BLaER1 treated with 17β-estradiol and CSF1 and Interleukin-3, amounts not matched to agents 10 nM and 100 nM (cell line): ENCODE measurements around the gene FBXO9.

ENCODE experiments used
- H3K27ac ChIP-seq, 11 experiments: shearing (Covaris generic); formaldehyde crosslinking; 2 replicates each; pipeline ENCODE4 v1.8.1; 2022
- H3K27me3 ChIP-seq, 11 experiments: shearing (Covaris generic); formaldehyde crosslinking; 2 replicates each; pipeline ENCODE4 v1.8.1; 2022
- H3K36me3 ChIP-seq, 11 experiments: shearing (Covaris generic); formaldehyde crosslinking; 2 replicates each; pipeline ENCODE4 v1.8.1; 2022
- H3K4me1 ChIP-seq, 10 experiments: shearing (Covaris generic); formaldehyde crosslinking; 2 replicates each; pipeline ENCODE4 v1.8.1; 2022
- H3K4me2 ChIP-seq, 11 experiments: shearing (Covaris generic); formaldehyde crosslinking; 2 replicates each; pipeline ENCODE4 v1.8.1; 2022
- H3K4me3 ChIP-seq, 10 experiments: shearing (Covaris generic); formaldehyde crosslinking; 2 replicates each; pipeline ENCODE4 v1.8.1; 2022
- H3K9ac ChIP-seq, 11 experiments: shearing (Covaris generic); formaldehyde crosslinking; 2 replicates each; pipeline ENCODE4 v1.8.1; 2022
- H3K9me3 ChIP-seq, 11 experiments: shearing (Covaris generic); formaldehyde crosslinking; replicated peaks in 1 of 11; 2 replicates each; pipeline ENCODE4 v1.8.1; 2022
- H4K20me1 ChIP-seq, 11 experiments: shearing (Covaris generic); formaldehyde crosslinking; 2 replicates each; pipeline ENCODE4 v1.8.1; 2022
- Cebpa-rat ChIP-seq, 11 experiments: shearing (Covaris generic); IDR thresholded peaks; 2 replicates each; pipeline ENCODE4 v1.8.1; 2022

The FBXO9 gene

DNA sequence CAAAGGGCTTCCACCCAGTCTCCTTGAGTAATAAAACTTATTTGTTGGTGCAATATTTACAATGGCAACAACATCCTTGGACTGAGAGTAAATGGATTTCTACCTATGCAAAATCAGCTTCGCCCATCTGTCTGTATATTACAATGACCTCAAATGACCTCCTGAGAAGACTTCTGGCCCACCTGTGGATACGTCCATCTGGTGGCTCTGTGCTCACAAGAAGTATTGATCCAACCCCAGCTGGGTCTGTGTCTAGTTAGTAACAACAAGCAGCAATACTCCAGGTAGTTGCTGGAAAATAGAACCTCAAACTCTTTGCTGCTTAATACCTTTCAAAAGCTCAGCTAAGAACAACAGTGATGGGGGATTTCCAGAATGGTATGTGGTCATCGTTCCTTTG is 35.4 kb upstream of the FBXO9 start:
- Histone ChIP-seq H3K27ac (no peak overlapping the region), H3K9ac (no peak overlapping the region), H3K4me1 (peaks cover 0 to 10% (median 0%) of the 10 kb centered on the region in 10 experiments; a peak in 3 of 20 replicates), H3K27me3 (no peaks in the 10 kb centered on the region), H3K4me3 (no peak overlapping the region), H3K36me3 (peaks cover 41 to 100% (median 93%) of the 10 kb centered on the region in 11 experiments; a peak in 21 of 22 replicates), H4K20me1 (peaks cover 0 to 2% (median 0%) of the 10 kb centered on the region in 11 experiments; a peak in 2 of 22 replicates), H3K9me3 (no peaks in the 10 kb centered on the region), H3K4me2 (no peak overlapping the region)
- no peak for TF ChIP-seq Cebpa-rat (IDR thresholded peaks at IDR 0.05)

DNA sequence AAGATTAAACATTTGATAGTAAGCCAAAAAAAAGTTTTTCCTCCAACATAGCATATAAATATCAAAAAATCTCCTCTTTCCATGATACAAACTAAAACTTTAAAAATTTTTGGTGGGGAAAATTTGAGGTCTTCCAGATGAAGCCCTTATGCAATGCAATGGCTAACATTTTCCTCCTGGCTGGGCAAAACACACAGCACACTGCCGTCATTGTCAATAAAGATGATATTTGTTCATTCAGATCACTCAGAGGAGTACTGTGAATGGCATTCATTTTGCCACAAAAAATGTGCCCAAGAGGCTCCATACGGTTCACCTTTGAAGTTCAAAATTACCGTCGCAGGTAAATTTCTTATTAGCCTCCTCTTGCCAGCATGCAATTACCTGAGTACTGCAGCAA is 33.9 kb upstream of the FBXO9 start:
- Histone ChIP-seq H3K4me2 (no peak overlapping the region), H3K9ac (no peak overlapping the region), H3K9me3 (no peaks in the 10 kb centered on the region), H3K4me3 (no peak overlapping the region), H3K4me1 (peaks cover 0 to 15% (median 0%) of the 10 kb centered on the region in 10 experiments; a peak in 3 of 20 replicates), H3K27me3 (no peaks in the 10 kb centered on the region), H3K36me3 (peaks cover 40 to 100% (median 95%) of the 10 kb centered on the region in 11 experiments; a peak in 21 of 22 replicates), H3K27ac (no peak overlapping the region), H4K20me1 (peaks cover 0 to 6% (median 0%) of the 10 kb centered on the region in 11 experiments; a peak in 2 of 22 replicates)
- no peak for TF ChIP-seq Cebpa-rat (IDR thresholded peaks at IDR 0.05)

GRCh38 chr6:53032849-53033248 is 32.4 kb upstream of the FBXO9 start:
- peaks cover 0 to 6% (median 0%) of the 10 kb centered on the region in 11 experiments; a peak in 2 of 22 replicates for H4K20me1 ChIP-seq
- peaks cover 34 to 100% (median 94%) of the 10 kb centered on the region in 11 experiments; a peak in 21 of 22 replicates for H3K36me3 ChIP-seq
- H3K4me1 ChIP-seq, result peaks cover 0 to 15% (median 0%) of the 10 kb centered on the region in 10 experiments; a peak in 3 of 20 replicates
- no peaks in the 10 kb centered on the region for H3K27me3 ChIP-seq
- no peak overlapping the region for H3K27ac ChIP-seq
- no peak overlapping the region for H3K4me3 ChIP-seq
- H3K9me3 ChIP-seq, result no peaks in the 10 kb centered on the region
- TF ChIP-seq Cebpa-rat (IDR thresholded peaks at IDR 0.05), result no peak
- H3K4me2 ChIP-seq, result no peak overlapping the region
- no peak overlapping the region for H3K9ac ChIP-seq

GRCh38 chr6:53033764-53034163 is 31.4 kb upstream of the FBXO9 start:
- Histone ChIP-seq H3K9me3 (no peaks in the 10 kb centered on the region), H3K4me2 (peak overlapping the region in 1 of 11 experiments; percentile 33; a peak in 1 of 22 replicates), H3K4me3 (no peak overlapping the region), H3K4me1 (peaks cover 0 to 15% (median 0%) of the 10 kb centered on the region in 10 experiments; a peak in 3 of 20 replicates), H3K27me3 (0 out of 22 replicates have a peak, but pooled peaks cover 0 to 2% (median 0%) of the 10 kb centered on the region in 11 experiments), H3K36me3 (peaks cover 40 to 100% (median 94%) of the 10 kb centered on the region in 11 experiments), H4K20me1 (peaks cover 0 to 7% (median 0%) of the 10 kb centered on the region in 11 experiments; a peak in 2 of 22 replicates), H3K27ac (no peak overlapping the region), H3K9ac (no peak overlapping the region)
- no peak for TF ChIP-seq Cebpa-rat (IDR thresholded peaks at IDR 0.05)

GRCh38 chr6:53035549-53036213 is 29.5 kb upstream of the FBXO9 start:
- no peak for TF ChIP-seq Cebpa-rat (IDR thresholded peaks at IDR 0.05)
- H3K4me1 ChIP-seq, result peaks cover 0 to 15% (median 0%) of the 10 kb centered on the region in 10 experiments; a peak in 3 of 20 replicates
- H4K20me1 ChIP-seq, result peaks cover 0 to 15% (median 0%) of the 10 kb centered on the region in 11 experiments; a peak in 3 of 22 replicates
- no peak overlapping the region for H3K4me3 ChIP-seq
- H3K27me3 ChIP-seq, result peaks cover 0 to 18% (median 0%) of the 10 kb centered on the region in 11 experiments; a peak in 1 of 22 replicates
- H3K36me3 ChIP-seq, result peaks cover 54 to 100% (median 94%) of the 10 kb centered on the region in 11 experiments
- 0 out of 22 replicates have a peak overlapping the region, but pooled peaks of 1 of the 11 experiments have one; percentile 6 for H3K4me2 ChIP-seq
- H3K27ac ChIP-seq, result no peak overlapping the region
- H3K9ac ChIP-seq, result no peak overlapping the region
- no peaks in the 10 kb centered on the region; a peak in 1 of 22 replicates for H3K9me3 ChIP-seq

GRCh38 chr6:53038141-53038540 is 27.1 kb upstream of the FBXO9 start:
- peaks cover 0 to 19% (median 0%) of the 10 kb centered on the region in 10 experiments; a peak in 4 of 20 replicates for H3K4me1 ChIP-seq
- peaks cover 0 to 20% (median 0%) of the 10 kb centered on the region in 11 experiments; a peak in 8 of 22 replicates for H4K20me1 ChIP-seq
- peaks cover 0 to 23% (median 0%) of the 10 kb centered on the region in 11 experiments; a peak in 1 of 22 replicates for H3K27me3 ChIP-seq
- no peak overlapping the region for H3K27ac ChIP-seq
- peaks cover 46 to 93% (median 83%) of the 10 kb centered on the region in 11 experiments for H3K36me3 ChIP-seq
- peaks cover 0 to 8% (median 0%) of the 10 kb centered on the region in 11 experiments; a peak in 2 of 22 replicates for H3K9me3 ChIP-seq
- H3K4me3 ChIP-seq, result no peak overlapping the region
- no peak for TF ChIP-seq Cebpa-rat (IDR thresholded peaks at IDR 0.05)
- H3K9ac ChIP-seq, result no peak overlapping the region
- no peak overlapping the region for H3K4me2 ChIP-seq

DNA sequence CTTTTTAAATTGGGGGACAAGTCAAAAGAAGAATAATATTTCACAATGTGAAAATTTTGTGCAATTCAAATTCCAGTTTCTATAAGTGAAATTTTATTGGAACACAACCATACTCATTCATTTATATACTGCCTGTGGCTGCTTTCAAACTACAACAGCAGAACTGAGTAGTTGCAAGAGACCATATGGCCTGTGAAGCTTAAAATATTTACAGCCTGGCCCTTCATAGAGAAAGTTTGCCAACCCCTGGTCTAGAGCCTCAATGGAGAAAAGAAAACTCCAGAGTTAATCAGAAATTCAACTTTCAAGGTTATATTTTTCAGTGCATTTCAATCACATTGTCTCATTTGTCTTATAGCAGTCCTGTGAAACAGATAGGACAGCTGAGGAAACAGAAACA is 26.6 kb upstream of the FBXO9 start:
- Histone ChIP-seq H3K4me3 (no peak overlapping the region), H3K9ac (no peak overlapping the region), H3K27me3 (peaks cover 0 to 27% (median 0%) of the 10 kb centered on the region in 11 experiments; a peak in 2 of 22 replicates), H4K20me1 (peaks cover 0 to 20% (median 3%) of the 10 kb centered on the region in 11 experiments; a peak in 8 of 22 replicates), H3K4me1 (peaks cover 0 to 17% (median 0%) of the 10 kb centered on the region in 10 experiments; a peak in 4 of 20 replicates), H3K4me2 (no peak overlapping the region), H3K9me3 (peaks cover 0 to 8% (median 0%) of the 10 kb centered on the region in 11 experiments; a peak in 2 of 22 replicates), H3K36me3 (peaks cover 45 to 89% (median 78%) of the 10 kb centered on the region in 11 experiments), H3K27ac (no peak overlapping the region)
- TF ChIP-seq Cebpa-rat (IDR thresholded peaks at IDR 0.05), result no peak

GRCh38 chr6:53041356-53041755 is 23.8 kb upstream of the FBXO9 start:
- Histone ChIP-seq H3K27ac (no peak overlapping the region), H3K9ac (no peak overlapping the region), H3K4me2 (no peak overlapping the region)

More at GRCh38 chr6:53041356-53041755, 23.8 kb upstream of the FBXO9 start:
- H3K9me3 ChIP-seq, result peaks cover 0 to 8% (median 0%) of the 10 kb centered on the region in 11 experiments; a peak in 2 of 22 replicates
- H3K27me3 ChIP-seq, result peaks cover 0 to 55% (median 0%) of the 10 kb centered on the region in 11 experiments; a peak in 7 of 22 replicates
- H3K4me1 ChIP-seq, result peaks cover 0 to 6% (median 0%) of the 10 kb centered on the region in 10 experiments; a peak in 3 of 20 replicates
- peaks cover 31 to 73% (median 51%) of the 10 kb centered on the region in 11 experiments for H3K36me3 ChIP-seq
- H3K4me3 ChIP-seq, result no peak overlapping the region
- peaks cover 0 to 28% (median 12%) of the 10 kb centered on the region in 11 experiments; a peak in 12 of 22 replicates for H4K20me1 ChIP-seq
- TF ChIP-seq Cebpa-rat (IDR thresholded peaks at IDR 0.05), result no peak
